GM12878 (cell line): ENCODE measurements around the gene CENPH. TPM values are rescaled to one million over a fixed set of nuclear protein-coding genes. Genes with fewer than 3 reads are reported as not detected.

Experiments
- ATF2 ChIP-seq: IDR thresholded peaks from 2 replicates; pipeline ENCODE4 v1.6.1; 2012; ENCODE audit warnings: low read length, inconsistent platforms
- BHLHE40 ChIP-seq, 2 experiments: fragments of 450-650 bp in 1 of 2; IDR thresholded peaks; 2 replicates each; pipeline ENCODE4 v1.6.1; 2011 to 2017; ENCODE audit warnings: low read depth in 2 of 2, borderline replicate concordance in 1 of 2, improper control_type of control experiment in 1 of 2, low read length in 1 of 2, mild to moderate bottlenecking in 1 of 2
- EGR1 ChIP-seq, 2 experiments: IDR thresholded peaks; 1 replicate in 1 of 2; 2 replicates in 1 of 2; pipeline ENCODE4 v1.6.1; 2011 to 2012; ENCODE audit warnings: low read depth in 2 of 2, low read length in 2 of 2, borderline replicate concordance in 1 of 2, mild to moderate bottlenecking in 1 of 2, moderate library complexity in 1 of 2
- FOS ChIP-seq: IDR thresholded peaks from 3 replicates; pipeline ENCODE4 v1.6.1; 2011; ENCODE audit warnings: borderline replicate concordance; ENCODE audit not compliant: insufficient read length; ENCODE audit errors: extremely low read depth
- HDGF ChIP-seq: fragments of 450-650 bp; IDR thresholded peaks from 2 replicates; pipeline ENCODE4 v1.6.1; 2016; ENCODE audit warnings: antibody characterized with exemption
- JUNB ChIP-seq: IDR thresholded peaks from 2 replicates; pipeline ENCODE4 v1.6.1; 2016; ENCODE audit warnings: antibody characterized with exemption, mild to moderate bottlenecking
- KLF5 ChIP-seq: fragments of 450-650 bp; IDR thresholded peaks from 2 replicates; pipeline ENCODE4 v1.6.1; 2014; ENCODE audit warnings: mild to moderate bottlenecking; ENCODE audit not compliant: partially characterized antibody
- NFYA ChIP-seq: IDR thresholded peaks from 2 replicates; pipeline ENCODE4 v1.6.1; 2011; ENCODE audit warnings: low read depth, mild to moderate bottlenecking, low read length, improper control_type of control experiment, borderline replicate concordance
- NFYB ChIP-seq: IDR thresholded peaks from 2 replicates; pipeline ENCODE4 v1.6.1; 2011; ENCODE audit warnings: low read depth, mild to moderate bottlenecking, low read length, improper control_type of control experiment, moderate library complexity; ENCODE audit not compliant: insufficient read depth
- RAD51 ChIP-seq: fragments of 450-650 bp; IDR thresholded peaks from 2 replicates; pipeline ENCODE4 v1.6.1; 2016; ENCODE audit warnings: moderate library complexity, mild to moderate bottlenecking, inconsistent platforms
- RCOR1 ChIP-seq: conservative IDR thresholded peaks from 2 replicates; pipeline ENCODE4 v1.6.1; 2012; ENCODE audit warnings: low read depth, low read length, improper control_type of control experiment
- RELA ChIP-seq: fragments of 450-650 bp; IDR thresholded peaks from 2 replicates; pipeline ENCODE4 v1.8.0; 2014; ENCODE audit warnings: borderline replicate concordance; ENCODE audit not compliant: partially characterized antibody
- RFX5 ChIP-seq: IDR thresholded peaks from 2 replicates; pipeline ENCODE4 v1.6.1; 2011; ENCODE audit warnings: low read depth, low read length, improper control_type of control experiment
- SMAD1 ChIP-seq: fragments of 450-650 bp; IDR thresholded peaks from 2 replicates; pipeline ENCODE4 v1.6.1; 2018; ENCODE audit warnings: mild to moderate bottlenecking, low read depth; ENCODE audit not compliant: partially characterized antibody
- SMC3 ChIP-seq: IDR thresholded peaks from 2 replicates; pipeline ENCODE4 v1.6.1; 2011; ENCODE audit warnings: low read length, improper control_type of control experiment, borderline replicate concordance
- SP1 ChIP-seq: IDR thresholded peaks from one replicate; pipeline ENCODE4 v1.6.1; 2011; ENCODE audit warnings: low read depth, low read length
- STAT1 ChIP-seq: fragments of 450-650 bp; conservative IDR thresholded peaks from 2 replicates; pipeline ENCODE4 v1.6.1; 2014; ENCODE audit warnings: antibody characterized with exemption, mild to moderate bottlenecking
- SUPT20H ChIP-seq: IDR thresholded peaks from 2 replicates; pipeline ENCODE4 v1.6.1; 2011; ENCODE audit warnings: low read depth, mild to moderate bottlenecking, low read length, moderate library complexity, borderline replicate concordance; ENCODE audit not compliant: control insufficient read depth
- TAF1 ChIP-seq: IDR thresholded peaks from 2 replicates; pipeline ENCODE4 v1.6.1; 2011; ENCODE audit warnings: mild to moderate bottlenecking, low read depth, low read length, borderline replicate concordance
- TBL1XR1 ChIP-seq: IDR thresholded peaks from 2 replicates; pipeline ENCODE4 v1.6.1; 2012; ENCODE audit warnings: low read depth, low read length, improper control_type of control experiment
- TCF3 ChIP-seq: IDR thresholded peaks from 2 replicates; pipeline ENCODE4 v1.6.1; 2012; ENCODE audit warnings: low read depth, mild to moderate bottlenecking, low read length, borderline replicate concordance; ENCODE audit not compliant: insufficient read depth
- ZNF217 ChIP-seq: fragments of 450-650 bp; IDR thresholded peaks from 2 replicates; pipeline ENCODE4 v1.6.1; 2017; ENCODE audit warnings: antibody characterized with exemption, mild to moderate bottlenecking
- ZNF384 ChIP-seq: IDR thresholded peaks from 2 replicates; pipeline ENCODE4 v1.6.1; 2012; ENCODE audit warnings: low read depth, mild to moderate bottlenecking, low read length, improper control_type of control experiment, borderline replicate concordance
- ZNF687 ChIP-seq: fragments of 450-650 bp; IDR thresholded peaks from 2 replicates; pipeline ENCODE4 v1.6.1; 2017; ENCODE audit warnings: mild to moderate bottlenecking, moderate library complexity
- ZZZ3 ChIP-seq: IDR thresholded peaks from 2 replicates; pipeline ENCODE4 v1.6.1; 2011; ENCODE audit warnings: low read depth; ENCODE audit not compliant: control insufficient read depth, insufficient read length
- polyA plus RNA-seq, 11 experiments: library from polyadenylated mRNA; depleted of rRNA in 4 of 11; unstranded in 6 of 11; stranded (reverse) in 5 of 11; fragments of >200 nt; fragmentation: Nextera tagmentation in 4 of 11; fragmentation: Illumina TruSeq in 1 of 11; extraction: Ambion mirVana in 4 of 11; extraction: Trizol in 1 of 11; gene quantifications; 1 replicate in 1 of 11; 2 replicates in 10 of 11; pipeline versions ENCODE4 v1.2.1 to v1.2.3, GENCODE V29; 2011 to 2016; ENCODE audit warnings: inconsistent platforms in 2 of 11, missing spikeins in 2 of 11, low read depth in 1 of 11
- total RNA-seq, 4 experiments: library from RNA; depleted of rRNA in 3 of 4; stranded (reverse); fragments of >200 nt in 3 of 4; fragmentation: Illumina TruSeq in 1 of 4; extraction: Trizol in 1 of 4; gene quantifications; 2 replicates each; pipeline versions ENCODE4 v1.2.1 to v1.2.3, GENCODE V29; 2013 to 2021

CENPH gene
- total and polyA plus RNA-seq, 10 of the 15 experiments (the other 5 are each of a cell fraction or from before 2014, with no cell fraction given), result 7.3 to 65.6 (median 45.9) TPM

GRCh38 chr5:69234457-69235268 lies 45.3 kb downstream of the CENPH start, which contains the start of gene CDK7 (continued):
- no peak for TF ChIP-seq ZZZ3
- 0 out of 2 replicates have a peak, but pooled peaks have one; percentile 80 for TF ChIP-seq HDGF
- peak; percentile 51 for TF ChIP-seq KLF5
- no peak for TF ChIP-seq FOS
- TF ChIP-seq TAF1, result peak; percentile 32; the same call in 1 of the 2 replicates
- TF ChIP-seq NFYA, result no peak
- TF ChIP-seq JUNB, result no peak
- no peak for TF ChIP-seq TCF3
- no peak; the same call in 1 of the 2 replicates for TF ChIP-seq ZNF687
- TF ChIP-seq ZNF384, result no peak
- no peak for TF ChIP-seq SMAD1
- peak; percentile 74; the same call in 1 of the 2 replicates for TF ChIP-seq TBL1XR1
- TF ChIP-seq SP1, result peak; percentile 76
- TF ChIP-seq NFYB, result peak; percentile 60; the same call in 1 of the 2 replicates
- TF ChIP-seq ATF2, result no peak
- no peak for TF ChIP-seq SUPT20H
- TF ChIP-seq RCOR1, result no peak
- peak; percentile 17 to 36; a peak in 2 of 3 replicates for TF ChIP-seq EGR1 (IDR thresholded peaks at IDR 0.05; ENCODE audit: borderline replicate concordance in 1 of 2, low read depth in 2 of 2, low read length in 2 of 2)
- peak; percentile 79 for TF ChIP-seq RELA
- no peak for TF ChIP-seq SMC3
- TF ChIP-seq RFX5, result 0 out of 2 replicates have a peak, but pooled peaks have one; percentile 38
- 0 out of 2 replicates have a peak, but pooled peaks have one; percentile 54 for TF ChIP-seq STAT1
- peak; percentile 99 for TF ChIP-seq RAD51
- TF ChIP-seq ZNF217, result no peak
- TF ChIP-seq BHLHE40 (IDR thresholded peaks at IDR 0.05; ENCODE audit: borderline replicate concordance in 1 of 2, low read depth in 2 of 2, low read length in 1 of 2), result peak; percentile 91 to 96
